Parathyroid adenoma (tissue), 2 donors: ENCODE measurements around the gene HCAR3.
"Not testable (repeated sequence)": the region's sequence is repeated elsewhere in the genome, so short reads cannot be mapped to it uniquely, and the experiment has no call there.

Experiments
- H2AFZ ChIP-seq: fragments of 300-600 bp; sonication (generic); one replicate; pipeline ENCODE4 v1.7.0; 2017; ENCODE audit warnings: antibody characterized with exemption, mild to moderate bottlenecking
- H3K27ac ChIP-seq: fragments of 300-600 bp; sonication (generic); one replicate; pipeline ENCODE4 v1.7.0; 2017
- H3K27me3 ChIP-seq: fragments of 300-600 bp; sonication (generic); one replicate; pipeline ENCODE4 v1.7.0; 2017; ENCODE audit warnings: low read length; ENCODE audit not compliant: control insufficient read depth, insufficient read depth
- H3K36me3 ChIP-seq: fragments of 300-600 bp; sonication (generic); one replicate; pipeline ENCODE4 v1.7.0; 2017; ENCODE audit warnings: low read length; ENCODE audit not compliant: control insufficient read depth, insufficient read depth
- H3K4me1 ChIP-seq: fragments of 300-600 bp; sonication (generic); one replicate; pipeline ENCODE4 v1.7.0; 2017; ENCODE audit warnings: control low read depth
- H3K4me2 ChIP-seq: fragments of 300-600 bp; sonication (generic); one replicate; pipeline ENCODE4 v1.7.0; 2017; ENCODE audit warnings: low read length
- H3K4me3 ChIP-seq: fragments of 300-600 bp; sonication (generic); one replicate; pipeline ENCODE4 v1.7.0; 2017; ENCODE audit warnings: low read depth, low read length
- H3K79me2 ChIP-seq: fragments of 300-600 bp; sonication (generic); one replicate; pipeline ENCODE4 v1.7.0; 2017; ENCODE audit warnings: control low read depth
- H3K9ac ChIP-seq: fragments of 300-600 bp; sonication (generic); one replicate; pipeline ENCODE4 v1.7.0; 2017; ENCODE audit warnings: mild to moderate bottlenecking
- H3K9me3 ChIP-seq: fragments of 300-600 bp; sonication (generic); one replicate; pipeline ENCODE4 v1.7.0; 2017; ENCODE audit warnings: low read length; ENCODE audit not compliant: control insufficient read depth
- TF ChIP-seq, protein P1 (sequence below): fragments of 300-600 bp; sonication (generic); IDR thresholded peaks from one replicate; pipeline ENCODE4 v1.7.0; 2017; ENCODE audit warnings: antibody characterized with exemption, mild to moderate bottlenecking
- donor health status: primary hyperparathyroidism.

HCAR3 gene

GRCh38 chr12:122687086-122687485, 29.5 kb downstream of the HCAR3 start:
- Histone ChIP-seq H2AFZ (no peak overlapping the region), H3K36me3 (no peaks in the 10 kb centered on the region), H3K27ac (no peak overlapping the region), H3K27me3 (no peaks in the 10 kb centered on the region), H3K4me1 (peaks cover 6% of the 10 kb centered on the region), H3K4me3 (no peak overlapping the region), H3K79me2 (no peaks in the 10 kb centered on the region), H3K9me3 (no peaks in the 10 kb centered on the region), H3K4me2 (no peak overlapping the region), H3K9ac (no peak overlapping the region)
- TF ChIP-seq, protein P1, sequence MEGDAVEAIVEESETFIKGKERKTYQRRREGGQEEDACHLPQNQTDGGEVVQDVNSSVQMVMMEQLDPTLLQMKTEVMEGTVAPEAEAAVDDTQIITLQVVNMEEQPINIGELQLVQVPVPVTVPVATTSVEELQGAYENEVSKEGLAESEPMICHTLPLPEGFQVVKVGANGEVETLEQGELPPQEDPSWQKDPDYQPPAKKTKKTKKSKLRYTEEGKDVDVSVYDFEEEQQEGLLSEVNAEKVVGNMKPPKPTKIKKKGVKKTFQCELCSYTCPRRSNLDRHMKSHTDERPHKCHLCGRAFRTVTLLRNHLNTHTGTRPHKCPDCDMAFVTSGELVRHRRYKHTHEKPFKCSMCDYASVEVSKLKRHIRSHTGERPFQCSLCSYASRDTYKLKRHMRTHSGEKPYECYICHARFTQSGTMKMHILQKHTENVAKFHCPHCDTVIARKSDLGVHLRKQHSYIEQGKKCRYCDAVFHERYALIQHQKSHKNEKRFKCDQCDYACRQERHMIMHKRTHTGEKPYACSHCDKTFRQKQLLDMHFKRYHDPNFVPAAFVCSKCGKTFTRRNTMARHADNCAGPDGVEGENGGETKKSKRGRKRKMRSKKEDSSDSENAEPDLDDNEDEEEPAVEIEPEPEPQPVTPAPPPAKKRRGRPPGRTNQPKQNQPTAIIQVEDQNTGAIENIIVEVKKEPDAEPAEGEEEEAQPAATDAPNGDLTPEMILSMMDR, result no peak

GRCh38 chr12:122686538-122686937, 30.1 kb downstream of the HCAR3 start:
- no peak overlapping the region for H2AFZ ChIP-seq
- no peak overlapping the region for H3K9ac ChIP-seq
- H3K27ac ChIP-seq, result no peak overlapping the region
- no peaks in the 10 kb centered on the region for H3K9me3 ChIP-seq
- TF ChIP-seq, protein P1, result no peak
- no peak overlapping the region for H3K4me2 ChIP-seq
- H3K4me3 ChIP-seq, result no peak overlapping the region
- no peaks in the 10 kb centered on the region for H3K79me2 ChIP-seq
- peaks cover 10% of the 10 kb centered on the region for H3K4me1 ChIP-seq
- no peaks in the 10 kb centered on the region for H3K27me3 ChIP-seq
- H3K36me3 ChIP-seq, result no peaks in the 10 kb centered on the region

GRCh38 chr12:122684297-122684813, 32.3 kb downstream of the HCAR3 start:
- no peak overlapping the region for H2AFZ ChIP-seq
- no peaks in the 10 kb centered on the region for H3K36me3 ChIP-seq
- H3K9ac ChIP-seq, result no peak overlapping the region
- H3K79me2 ChIP-seq, result no peaks in the 10 kb centered on the region
- peaks cover 11% of the 10 kb centered on the region for H3K4me1 ChIP-seq
- TF ChIP-seq, protein P1, result no peak
- no peak overlapping the region for H3K4me2 ChIP-seq
- H3K4me3 ChIP-seq, result no peak overlapping the region
- no peak overlapping the region for H3K27ac ChIP-seq
- H3K27me3 ChIP-seq, result no peaks in the 10 kb centered on the region
- H3K9me3 ChIP-seq, result no peaks in the 10 kb centered on the region

- H3K9ac ChIP-seq, result no peak overlapping the region
- TF ChIP-seq, protein P1, result no peak
- H3K27me3 ChIP-seq, result no peaks in the 10 kb centered on the region
- H3K4me1 ChIP-seq, result peaks cover 22% of the 10 kb centered on the region
- H3K36me3 ChIP-seq, result no peaks in the 10 kb centered on the region
- H3K27ac ChIP-seq, result no peak overlapping the region
- H3K4me2 ChIP-seq, result no peak overlapping the region
- H3K79me2 ChIP-seq, result no peaks in the 10 kb centered on the region
- H2AFZ ChIP-seq, result no peak overlapping the region
- H3K9me3 ChIP-seq, result no peaks in the 10 kb centered on the region
- no peak overlapping the region for H3K4me3 ChIP-seq
Measured at GRCh38 chr12:122681814-122682213, 34.8 kb downstream of the HCAR3 start.

- H3K4me1 ChIP-seq, result peaks cover 22% of the 10 kb centered on the region
- H3K36me3 ChIP-seq, H3K79me2 ChIP-seq, H3K9ac ChIP-seq, H3K4me3 ChIP-seq, H3K9me3 ChIP-seq, H2AFZ ChIP-seq, H3K27ac ChIP-seq, H3K4me2 ChIP-seq, H3K27me3 ChIP-seq: not testable (repeated sequence)
Measured at GRCh38 chr12:122680989-122681388, 35.6 kb downstream of the HCAR3 start.

DNA sequence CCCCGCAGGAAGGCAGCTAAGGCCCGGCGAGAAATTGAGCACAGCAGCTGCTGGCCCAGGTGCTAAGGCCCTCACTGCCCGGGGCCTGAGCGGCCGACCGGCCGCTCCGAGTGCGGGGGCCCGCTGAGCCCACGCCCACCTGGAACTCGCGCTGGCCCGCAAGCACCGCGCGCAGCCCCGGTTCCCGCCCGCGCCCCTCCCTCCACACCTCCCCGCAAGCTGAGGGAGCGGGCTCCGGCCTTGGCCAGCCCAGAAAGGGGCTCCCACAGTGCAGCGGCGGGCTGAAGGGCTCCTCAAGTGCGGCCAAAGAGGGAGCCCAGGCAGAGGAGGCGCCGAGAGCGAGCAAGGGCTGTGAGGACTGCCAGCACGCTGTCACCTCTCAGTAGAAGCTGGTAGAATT, 39.8 kb downstream of the HCAR3 start:
- not testable (repeated sequence) for H3K36me3 ChIP-seq, H2AFZ ChIP-seq, H3K4me3 ChIP-seq, H3K9ac ChIP-seq, H3K27ac ChIP-seq, H3K9me3 ChIP-seq, H3K79me2 ChIP-seq, H3K4me2 ChIP-seq, H3K27me3 ChIP-seq
- peaks cover 28% of the 10 kb centered on the region for H3K4me1 ChIP-seq

- not testable (repeated sequence) for H3K27me3 ChIP-seq, H2AFZ ChIP-seq, H3K27ac ChIP-seq, H3K9me3 ChIP-seq, H3K4me2 ChIP-seq, H3K9ac ChIP-seq, H3K4me3 ChIP-seq, H3K36me3 ChIP-seq, H3K79me2 ChIP-seq
- peaks cover 27% of the 10 kb centered on the region for H3K4me1 ChIP-seq
Measured at GRCh38 chr12:122676015-122676414, 40.6 kb downstream of the HCAR3 start.
